Ovary (tissue), 9 donors: Measurements from ENCODE around the gene RGS3. TPM values are rescaled to one million over a fixed set of nuclear protein-coding genes. Genes with fewer than 3 reads are reported as not detected.

Source experiments
- DNase-seq, 5 donors: peaks; one replicate each; pipeline ENCODE4 v3.0.0-alpha.2; 2019 to 2020
- H3K27ac ChIP-seq, 2 donors: fragments of 200-600 bp; one replicate each; pipeline versions ENCODE4 v1.5.1 to v1.8.0; 2019 to 2022
- H3K27me3 ChIP-seq: fragments of 200-600 bp; one replicate; pipeline ENCODE4 v1.8.0; 2022
- H3K36me3 ChIP-seq: fragments of 200-600 bp; sonication (generic); one replicate; pipeline ENCODE4 v1.5.1; 2019
- H3K4me1 ChIP-seq: one replicate; pipeline ENCODE4 v1.8.1; 2013; ENCODE audit warnings: mild to moderate bottlenecking, moderate library complexity; ENCODE audit not compliant: insufficient read depth
- H3K4me3 ChIP-seq: fragments of 200-600 bp; sonication (generic); one replicate; pipeline ENCODE4 v1.5.1; 2017
- H3K9me3 ChIP-seq, 2 donors: fragments of 200-600 bp in 1 of 2; sonication (generic) in 1 of 2; one replicate each; pipeline versions ENCODE4 v1.5.1 to v1.8.1; 2013 to 2019; ENCODE audit warnings: mild to moderate bottlenecking in 1 of 2, moderate library complexity in 1 of 2
- CTCF ChIP-seq, 3 donors: fragments of 450-650 bp in 2 of 3; fragments of 200-600 bp in 1 of 3; IDR thresholded peaks; one replicate each; pipeline versions ENCODE4 v1.5.1 to v1.8.0; 2016 to 2022; ENCODE audit warnings: antibody characterized with exemption in 3 of 3, mild to moderate bottlenecking in 1 of 3
- EP300 ChIP-seq: sonication (generic); formaldehyde crosslinking; IDR thresholded peaks from one replicate; pipeline ENCODE4 v1.6.1; 2017; ENCODE audit warnings: antibody characterized with exemption
- POLR2A ChIP-seq: fragments of 450-650 bp; IDR thresholded peaks from one replicate; pipeline ENCODE4 v1.6.1; 2017; ENCODE audit warnings: antibody characterized with exemption, mild to moderate bottlenecking, moderate library complexity
- whole genome bisulfite sequencing, 3 donors: extraction: QIAGEN DNeasy Blood & Tissue Kit in 1 of 3; methylation state at CpG; one replicate each; pipeline versions ENCODE4 v1.1.5 to v1.1.7; 2013 to 2017; 5-methylcytosine and 5-hydroxymethylcytosine counted together
- intact Hi-C, 4 donors: fragments of 100-400 bp; cut with DNase I; formaldehyde crosslinking; loops; one replicate each; pipeline versions ENCODE4 v1.11.0 to v1.15.1; 2022 to 2023
- polyA plus RNA-seq, 2 donors: library from polyadenylated mRNA; stranded (reverse); fragments of 200-250 nt in 1 of 2; fragments of 350-450 nt in 1 of 2; fragmentation: Illumina TruSeq in 1 of 2; extraction: RNeasy Lipid Tissue Mini Kit (QIAGEN cat#74804) in 1 of 2; gene quantifications; one replicate each; pipeline ENCODE4 v1.2.3, GENCODE V29; 2013 to 2014
- total RNA-seq, 7 donors: library from RNA; depleted of rRNA in 2 of 7; stranded (reverse); fragments of >200 nt in 2 of 7; fragmentation: NEBNext Ultra II Directional in 3 of 7; extraction: Animal tissue kit (Norgen Biotek cat#: 25700) in 3 of 7; gene quantifications; one replicate each; pipeline versions ENCODE4 v1.1.0 to v1.2.4, GENCODE V29; 2016 to 2023
- donor health status: DM: no; HTN: no; CAD: no; lungs with moderate emphysema.
- donor health status: DM: no; HTN: no; CAD: no.
- donor health status: Bipolar disorder and iron deficiency.
- donor health status: DM: yes; HTN: yes; CAD: no.
- donor health status: DM: no; HTN: no; CAD: no.
- donor health status: DM: yes; HTN: yes; CAD: no.

Gene RGS3
- total and polyA plus RNA-seq, 9 donors = 6.1 to 49.3 (median 15.4) TPM

- Histone ChIP-seq H3K4me3 (no peak overlapping the region), H3K27ac (no peak overlapping the region), H3K9me3 (no peaks in the 10 kb centered on the region), H3K27me3 (no peaks in the 10 kb centered on the region), H3K4me1 (peaks cover 16% of the 10 kb centered on the region), H3K36me3 (no peaks in the 10 kb centered on the region)
- TF ChIP-seq POLR2A (no peak), EP300 (no peak)
- WGBS, 3 donors = 82 to 94% (median 88%) methylated on average over 5 of the region's 5 CpGs
- DNase-seq = no peak
- intact Hi-C loops = no loop called here
These were observed 36.5 kb downstream of the RGS3 start for GRCh38 chr9:113499876-113500497.

GRCh38 chr9:113501129-113501686 is 37.7 kb downstream of the RGS3 start:
- TF ChIP-seq EP300 (no peak), POLR2A (no peak), CTCF (IDR thresholded peaks at IDR 0.05) (no peak)
- Histone ChIP-seq H3K9me3 (no peaks in the 10 kb centered on the region), H3K27me3 (no peaks in the 10 kb centered on the region), H3K27ac (no peak overlapping the region), H3K36me3 (no peaks in the 10 kb centered on the region), H3K4me1 (peaks cover 20% of the 10 kb centered on the region), H3K4me3 (no peak overlapping the region)
- intact Hi-C loops = no loop called here
- no peak for DNase-seq
- 81 to 86% (median 85%) methylated on average over 20 of the region's 20 CpGs for WGBS, 3 donors

GRCh38 chr9:113501852-113502251 is 38.3 kb downstream of the RGS3 start:
- Histone ChIP-seq H3K27ac (no peak overlapping the region), H3K27me3 (no peaks in the 10 kb centered on the region), H3K9me3 (no peaks in the 10 kb centered on the region), H3K4me3 (no peak overlapping the region), H3K4me1 (peaks cover 20% of the 10 kb centered on the region), H3K36me3 (no peaks in the 10 kb centered on the region)
- intact Hi-C loops = no loop called here
- WGBS, 3 donors = 89 to 90% (median 89%) methylated on average over 5 of the region's 5 CpGs
- DNase-seq = no peak
- TF ChIP-seq POLR2A (no peak), CTCF (IDR thresholded peaks at IDR 0.05) (no peak), EP300 (no peak)

- intact Hi-C loops = no loop called here
- Histone ChIP-seq H3K9me3 (no peaks in the 10 kb centered on the region), H3K4me3 (no peak overlapping the region), H3K27me3 (no peaks in the 10 kb centered on the region), H3K4me1 (peaks cover 20% of the 10 kb centered on the region), H3K27ac (no peak overlapping the region), H3K36me3 (no peaks in the 10 kb centered on the region)
- 78 to 91% (median 90%) methylated on average over 4 of the region's 4 CpGs for WGBS, 3 donors
- no peak for DNase-seq
- TF ChIP-seq CTCF (IDR thresholded peaks at IDR 0.05) (no peak), POLR2A (no peak)
These were observed 39.0 kb downstream of the RGS3 start for GRCh38 chr9:113502427-113503034.

GRCh38 chr9:113503131-113503541 is 39.6 kb downstream of the RGS3 start:
- peaks cover 20% of the 10 kb centered on the region for H3K4me1 ChIP-seq
- no peak for TF ChIP-seq EP300
- no peak for TF ChIP-seq POLR2A
- no peak for TF ChIP-seq CTCF (IDR thresholded peaks at IDR 0.05)
- DNase-seq = no peak
- 88 to 91% (median 89%) methylated on average over 8 of the region's 8 CpGs for WGBS, 3 donors
- no peaks in the 10 kb centered on the region for H3K27me3 ChIP-seq
- no peak overlapping the region for H3K27ac ChIP-seq
- H3K9me3 ChIP-seq = no peaks in the 10 kb centered on the region
- no peaks in the 10 kb centered on the region for H3K36me3 ChIP-seq
- H3K4me3 ChIP-seq = no peak overlapping the region
- intact Hi-C loops = no loop called here
